Osteocyte (in vitro differentiated cells): Measurements from ENCODE around the gene MDH1. TPM values are rescaled to one million over a fixed set of nuclear protein-coding genes. Genes with fewer than 3 reads are reported as not detected.

Experiments used
- DNase-seq: peaks from one replicate; pipeline ENCODE4 v3.0.0; 2021; ENCODE audit warnings: mixed read lengths; ENCODE audit not compliant: unreplicated experiment; ENCODE audit errors: extremely low spot score
- H3K27ac Mint-ChIP-seq: one replicate; pipeline ENCODE4 v1.8.0; 2021; ENCODE audit warnings: mild to moderate bottlenecking, mixed read lengths; ENCODE audit not compliant: unreplicated experiment
- H3K27me3 Mint-ChIP-seq: one replicate; pipeline ENCODE4 v1.8.0; 2021; ENCODE audit warnings: mixed read lengths; ENCODE audit not compliant: unreplicated experiment
- H3K36me3 Mint-ChIP-seq: one replicate; pipeline ENCODE4 v1.8.0; 2021; ENCODE audit warnings: mixed read lengths; ENCODE audit not compliant: unreplicated experiment
- H3K4me1 Mint-ChIP-seq: one replicate; pipeline ENCODE4 v1.8.0; 2021; ENCODE audit warnings: mixed read lengths; ENCODE audit not compliant: unreplicated experiment
- H3K4me3 Mint-ChIP-seq: one replicate; pipeline ENCODE4 v1.8.0; 2021; ENCODE audit warnings: mild to moderate bottlenecking, moderate library complexity, mixed read lengths; ENCODE audit not compliant: unreplicated experiment
- H3K9me3 Mint-ChIP-seq: one replicate; pipeline ENCODE4 v1.8.0; 2021; ENCODE audit warnings: mixed read lengths; ENCODE audit not compliant: unreplicated experiment
- total RNA-seq: library from RNA; stranded (reverse); gene quantifications from 2 replicates; pipeline ENCODE4 v1.2.1, GENCODE V29; 2021
- TF ChIP-seq, protein P1 (sequence below): fragments of 200-600 bp; sonication (generic); IDR thresholded peaks from 2 replicates; pipeline ENCODE4 v1.5.0; 2021; ENCODE audit warnings: antibody characterized with exemption, mild to moderate bottlenecking, moderate library complexity

Gene MDH1
- total RNA-seq, 1 donor from 2014 or later = 112 TPM

DNA sequence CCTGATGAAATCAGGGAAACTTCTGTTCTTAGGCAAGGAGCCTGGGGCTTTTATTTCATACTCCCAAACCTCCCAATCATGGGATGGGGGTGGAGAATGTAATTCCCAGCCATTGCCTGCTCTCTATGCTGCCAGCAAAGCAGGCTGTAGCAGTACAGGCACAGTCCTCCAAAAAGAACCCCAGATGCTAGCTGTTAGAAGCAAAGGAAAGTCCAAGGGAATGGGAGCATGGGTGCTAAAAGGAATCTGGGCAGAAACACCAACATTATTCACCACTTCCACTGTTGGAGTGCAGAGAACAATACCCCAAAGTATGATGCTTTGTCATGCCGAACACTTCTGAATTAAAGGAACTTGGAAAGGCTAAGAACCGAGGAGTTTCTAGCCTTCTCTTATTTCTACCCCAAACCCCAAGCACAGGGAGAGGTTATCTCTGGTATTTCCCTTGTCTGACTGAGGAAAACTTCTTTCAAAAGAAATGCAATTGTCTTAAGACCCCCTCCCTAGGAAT lies 24.7 kb downstream of the MDH1 start:
- Mint-ChIP-seq H3K4me3 (no peak overlapping the region), H3K9me3 (no peaks in the 10 kb centered on the region), H3K4me1 (peaks cover 7% of the 10 kb centered on the region), H3K36me3 (peaks cover 2% of the 10 kb centered on the region), H3K27ac (no peak overlapping the region), H3K27me3 (peaks cover 1% of the 10 kb centered on the region)
- no peak for DNase-seq
- TF ChIP-seq, protein P1, sequence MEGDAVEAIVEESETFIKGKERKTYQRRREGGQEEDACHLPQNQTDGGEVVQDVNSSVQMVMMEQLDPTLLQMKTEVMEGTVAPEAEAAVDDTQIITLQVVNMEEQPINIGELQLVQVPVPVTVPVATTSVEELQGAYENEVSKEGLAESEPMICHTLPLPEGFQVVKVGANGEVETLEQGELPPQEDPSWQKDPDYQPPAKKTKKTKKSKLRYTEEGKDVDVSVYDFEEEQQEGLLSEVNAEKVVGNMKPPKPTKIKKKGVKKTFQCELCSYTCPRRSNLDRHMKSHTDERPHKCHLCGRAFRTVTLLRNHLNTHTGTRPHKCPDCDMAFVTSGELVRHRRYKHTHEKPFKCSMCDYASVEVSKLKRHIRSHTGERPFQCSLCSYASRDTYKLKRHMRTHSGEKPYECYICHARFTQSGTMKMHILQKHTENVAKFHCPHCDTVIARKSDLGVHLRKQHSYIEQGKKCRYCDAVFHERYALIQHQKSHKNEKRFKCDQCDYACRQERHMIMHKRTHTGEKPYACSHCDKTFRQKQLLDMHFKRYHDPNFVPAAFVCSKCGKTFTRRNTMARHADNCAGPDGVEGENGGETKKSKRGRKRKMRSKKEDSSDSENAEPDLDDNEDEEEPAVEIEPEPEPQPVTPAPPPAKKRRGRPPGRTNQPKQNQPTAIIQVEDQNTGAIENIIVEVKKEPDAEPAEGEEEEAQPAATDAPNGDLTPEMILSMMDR = no peak

DNA sequence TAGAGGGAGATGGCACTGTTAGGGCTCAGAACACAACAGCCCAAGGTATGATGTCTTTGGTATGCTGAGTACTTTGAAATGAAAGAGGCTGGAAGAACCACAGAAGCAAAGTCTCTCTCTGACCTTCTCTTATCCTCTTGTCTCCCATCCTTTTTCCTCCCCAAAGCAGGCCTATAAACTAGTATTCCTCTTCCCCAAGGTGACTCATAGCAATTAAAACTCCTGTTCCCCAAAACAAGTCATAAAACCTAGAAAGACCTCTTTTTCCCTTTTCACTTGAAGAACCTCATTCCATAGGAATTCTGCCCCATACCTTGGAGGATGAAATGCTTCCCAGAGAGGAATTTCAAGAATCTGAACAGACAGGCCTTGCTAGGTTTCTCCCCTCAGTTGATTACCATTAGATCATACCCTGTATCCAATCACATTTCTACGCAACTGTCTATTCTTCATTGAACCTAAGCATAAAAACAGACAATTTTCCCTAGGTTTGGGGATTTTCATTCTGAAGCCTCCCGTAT lies 25.7 kb downstream of the MDH1 start:
- no peaks in the 10 kb centered on the region for H3K36me3 Mint-ChIP-seq
- peaks cover 7% of the 10 kb centered on the region for H3K4me1 Mint-ChIP-seq
- DNase-seq = no peak
- H3K9me3 Mint-ChIP-seq = peaks cover 3% of the 10 kb centered on the region
- peaks cover 2% of the 10 kb centered on the region for H3K27me3 Mint-ChIP-seq
- H3K4me3 Mint-ChIP-seq = no peak overlapping the region
- TF ChIP-seq, protein P1 = no peak
- H3K27ac Mint-ChIP-seq = no peak overlapping the region

DNA sequence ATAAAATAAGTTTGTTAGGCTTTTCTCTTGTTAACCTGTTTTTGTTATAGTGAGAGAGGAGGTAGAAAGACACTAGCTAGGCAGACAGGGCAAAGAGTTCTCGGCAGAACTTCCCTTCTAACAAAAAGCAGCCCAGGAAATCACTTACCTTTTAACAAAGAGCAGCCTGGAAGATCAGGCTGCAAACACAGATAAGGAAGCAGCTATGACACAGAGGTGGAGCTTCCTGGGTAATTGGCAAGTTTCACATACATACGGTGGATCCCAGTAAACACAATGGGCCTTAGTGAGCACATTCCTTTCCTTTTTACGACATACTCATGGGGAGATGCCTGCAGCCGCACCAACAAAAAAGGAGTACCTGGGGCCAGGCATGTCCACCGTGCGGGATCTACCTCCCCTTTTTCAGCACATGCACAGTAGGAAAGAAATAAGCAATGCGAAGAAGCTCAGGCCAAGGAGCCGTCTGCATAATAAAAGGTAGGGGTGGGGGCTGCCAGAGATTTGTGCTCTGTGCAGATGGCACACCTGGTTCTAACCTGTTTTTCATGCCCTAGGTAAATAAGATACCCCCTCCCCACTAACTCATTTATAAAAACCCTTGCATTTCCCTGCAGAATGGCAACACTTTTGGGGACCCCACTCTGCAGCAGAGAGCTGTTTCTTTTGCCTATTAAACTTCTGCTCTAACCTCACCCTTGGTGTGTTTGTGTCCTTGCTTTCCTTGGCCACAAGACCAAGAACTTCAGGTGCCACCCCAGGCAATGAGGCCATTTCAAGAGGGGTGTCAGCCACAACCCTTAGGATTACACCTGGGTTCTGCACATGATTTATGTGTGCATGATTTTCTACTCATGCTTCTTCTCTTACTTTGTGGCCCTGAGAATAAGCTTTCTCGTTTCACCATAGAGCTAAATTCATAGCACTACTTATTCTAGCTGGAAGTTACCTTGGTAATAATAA lies 26.5 kb downstream of the MDH1 start:
- H3K4me1 Mint-ChIP-seq = peaks cover 7% of the 10 kb centered on the region
- no peak overlapping the region for H3K4me3 Mint-ChIP-seq
- no peak overlapping the region for H3K27ac Mint-ChIP-seq

DNA sequence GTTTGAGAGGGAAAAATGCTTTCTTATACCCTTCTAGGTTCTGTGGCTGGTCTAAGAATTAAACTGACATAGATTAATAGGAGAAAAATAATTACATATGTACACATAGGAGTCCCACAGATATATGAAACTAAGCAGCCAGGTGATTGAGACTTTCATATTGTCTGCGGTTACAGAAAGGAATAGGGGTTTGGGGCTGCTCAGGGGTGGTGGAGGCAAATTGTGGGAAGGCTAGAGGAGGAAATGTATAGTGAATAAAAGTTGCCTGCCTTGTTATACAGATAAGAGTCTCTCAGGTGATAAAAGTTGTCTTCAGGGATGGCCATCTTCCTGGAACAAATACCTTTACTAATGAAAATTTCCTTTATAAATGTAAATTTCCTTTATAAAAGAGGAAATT lies 28.6 kb downstream of the MDH1 start:
- Mint-ChIP-seq H3K9me3 (peaks cover 3% of the 10 kb centered on the region), H3K27me3 (peaks cover 2% of the 10 kb centered on the region), H3K27ac (no peak overlapping the region), H3K36me3 (no peaks in the 10 kb centered on the region), H3K4me3 (no peak overlapping the region), H3K4me1 (peaks cover 7% of the 10 kb centered on the region)
- DNase-seq = no peak
- TF ChIP-seq, protein P1 = no peak

More for the DNA sequence above, 26.5 kb downstream of the MDH1 start:
- Mint-ChIP-seq H3K9me3 (peaks cover 3% of the 10 kb centered on the region), H3K36me3 (no peaks in the 10 kb centered on the region), H3K27me3 (peaks cover 2% of the 10 kb centered on the region)
- TF ChIP-seq, protein P1 = no peak
- no peak for DNase-seq

DNA sequence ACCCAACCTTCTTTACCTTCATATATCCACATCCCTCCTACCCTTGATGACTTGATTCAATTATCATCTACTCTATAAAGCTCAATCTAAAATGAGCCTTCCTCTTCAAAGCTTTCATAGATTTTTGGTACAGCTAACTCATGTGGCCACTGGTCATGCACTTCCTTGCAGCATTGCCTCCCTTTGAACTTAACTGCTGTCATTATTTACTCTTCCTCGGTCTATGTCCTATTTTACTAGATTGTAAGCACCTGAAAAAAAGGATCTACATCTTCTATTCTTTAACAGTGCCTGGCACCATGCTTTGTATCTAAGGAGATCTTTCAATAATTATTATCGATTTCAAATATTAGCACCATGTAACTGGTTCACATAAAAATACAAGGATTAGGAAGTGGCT lies 30.6 kb downstream of the MDH1 start:
- TF ChIP-seq, protein P1 = no peak
- no peak overlapping the region for H3K4me3 Mint-ChIP-seq
- H3K4me1 Mint-ChIP-seq = peaks cover 4% of the 10 kb centered on the region
- H3K27me3 Mint-ChIP-seq = peaks cover 16% of the 10 kb centered on the region
- H3K9me3 Mint-ChIP-seq = peaks cover 3% of the 10 kb centered on the region
- no peak for DNase-seq
- H3K36me3 Mint-ChIP-seq = no peaks in the 10 kb centered on the region
- no peak overlapping the region for H3K27ac Mint-ChIP-seq
